GM11168 (cell line): ENCODE data around the gene NEK11.
"Not testable (repeated sequence)": the region's sequence is repeated elsewhere in the genome, so short reads cannot be mapped to it uniquely, and the experiment has no call there.

ENCODE experiments used
- in situ Hi-C: fragments of 300-500 bp; cut with MboI; formaldehyde crosslinking; loops from one replicate; pipeline ENCODE4 v1.12.0; 2022; ENCODE audit warnings: low sequenced_read_pairs; ENCODE audit not compliant: unreplicated experiment

NEK11 gene

DNA sequence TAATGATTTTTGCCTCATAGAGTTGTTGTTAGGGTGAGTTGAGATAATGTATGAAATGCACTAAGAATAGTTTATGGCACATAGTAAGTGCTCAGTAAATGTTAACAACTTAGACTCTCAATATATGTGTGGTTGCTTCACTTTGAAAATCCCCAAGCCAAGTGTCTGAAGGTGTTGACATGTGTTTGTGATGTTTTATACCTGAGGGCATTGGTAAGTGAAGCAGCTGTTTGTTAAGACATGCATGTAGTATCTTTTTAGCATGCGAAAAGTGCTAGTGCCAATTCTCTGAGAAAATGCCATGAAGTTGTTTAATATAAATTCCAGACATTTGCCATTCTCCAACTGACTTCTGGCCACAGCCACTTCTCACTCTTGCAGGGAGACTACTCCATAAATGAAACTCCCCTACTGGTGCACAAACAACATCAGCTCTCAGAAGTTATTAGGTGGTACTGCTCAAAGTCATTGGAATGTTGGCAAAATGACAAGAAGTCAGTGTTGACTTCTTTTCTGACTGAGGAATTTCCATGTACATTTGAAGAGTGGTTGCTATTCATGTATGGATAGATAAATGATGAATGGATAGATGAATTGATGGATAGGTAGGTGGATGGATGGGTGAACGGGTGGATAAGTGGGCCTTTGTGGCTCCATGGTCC is 251.3 kb downstream of the NEK11 start:
- in situ Hi-C loops: no loop called here

DNA sequence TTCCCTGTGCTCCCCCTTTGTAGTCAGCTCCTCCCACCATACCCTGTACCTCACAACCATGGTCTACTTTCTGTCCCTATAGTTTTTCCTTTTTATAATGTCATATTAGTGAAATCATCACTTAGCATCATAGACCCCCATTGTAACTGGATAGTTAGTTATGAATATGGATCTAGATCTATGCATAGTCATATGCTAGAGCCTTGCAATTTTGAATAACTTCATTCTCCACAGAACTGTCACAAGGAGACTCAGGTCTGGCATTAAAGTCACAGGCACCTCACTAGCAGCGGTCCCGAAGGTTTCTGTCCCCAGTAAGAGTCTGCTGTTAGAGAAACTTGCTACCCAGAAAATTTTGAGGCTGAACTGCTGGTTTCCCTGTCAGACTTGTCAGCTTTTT is 252.9 kb downstream of the NEK11 start:
- in situ Hi-C loops: no loop called here

DNA sequence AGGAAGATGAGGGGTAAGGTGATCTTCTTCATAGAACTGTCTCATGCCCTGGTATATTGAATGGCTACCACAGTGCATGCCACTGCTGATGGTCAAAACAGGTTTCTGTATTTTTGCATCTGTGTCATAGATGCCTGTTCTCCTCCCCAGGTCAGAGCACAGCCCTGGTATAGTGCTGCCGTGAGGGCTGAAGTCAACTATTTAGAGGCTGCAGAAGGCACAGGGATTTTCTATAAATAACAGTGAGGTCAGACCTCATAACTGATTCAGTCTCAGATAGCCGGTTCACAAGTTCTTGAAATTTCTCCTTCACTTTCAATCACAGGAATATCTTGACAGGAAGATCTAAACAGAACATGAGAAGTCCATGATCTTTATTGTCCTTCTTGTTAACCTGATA is 255.7 kb downstream of the NEK11 start:
- in situ Hi-C loops: no loop called here

DNA sequence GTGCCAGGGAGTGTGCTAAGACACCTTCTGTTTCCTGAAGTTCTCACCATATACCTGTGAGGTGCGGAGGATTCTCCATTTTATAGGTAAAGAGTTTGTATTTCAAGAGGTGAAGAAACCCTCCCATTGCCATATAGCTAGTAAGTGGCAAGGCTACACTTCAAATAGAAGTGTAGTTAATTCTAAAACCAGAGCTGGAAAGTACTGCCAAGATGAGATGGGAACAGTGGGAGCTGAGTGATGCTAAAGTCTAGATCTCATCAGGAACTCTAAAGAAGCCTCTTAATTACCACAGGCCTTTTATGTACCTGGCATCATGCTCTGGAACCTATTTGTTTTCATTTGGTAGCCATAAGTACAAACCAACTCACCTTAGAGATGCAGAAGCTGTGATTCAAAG is 256.3 kb downstream of the NEK11 start:
- in situ Hi-C loops: no loop called here

DNA sequence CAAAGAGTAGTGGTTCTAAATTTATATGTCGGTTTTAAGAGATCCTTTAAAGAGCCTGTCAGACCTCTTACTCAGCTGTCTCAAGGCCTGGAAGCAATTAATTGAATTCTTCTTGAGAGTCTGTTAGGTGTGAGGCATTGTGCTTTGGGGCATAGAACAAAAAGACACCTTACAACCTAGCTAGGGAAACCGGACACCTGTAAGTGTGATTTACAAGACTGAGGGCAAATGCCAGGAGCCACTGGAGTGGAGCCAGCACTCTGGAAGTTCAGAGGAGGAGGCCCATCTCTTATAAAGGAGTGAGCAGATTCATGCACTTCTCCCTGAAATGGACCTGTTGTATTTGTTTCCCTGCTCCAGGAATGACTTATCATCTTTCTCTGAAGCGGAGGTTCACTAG is 257.2 kb downstream of the NEK11 start:
- in situ Hi-C loops: no loop called here

DNA sequence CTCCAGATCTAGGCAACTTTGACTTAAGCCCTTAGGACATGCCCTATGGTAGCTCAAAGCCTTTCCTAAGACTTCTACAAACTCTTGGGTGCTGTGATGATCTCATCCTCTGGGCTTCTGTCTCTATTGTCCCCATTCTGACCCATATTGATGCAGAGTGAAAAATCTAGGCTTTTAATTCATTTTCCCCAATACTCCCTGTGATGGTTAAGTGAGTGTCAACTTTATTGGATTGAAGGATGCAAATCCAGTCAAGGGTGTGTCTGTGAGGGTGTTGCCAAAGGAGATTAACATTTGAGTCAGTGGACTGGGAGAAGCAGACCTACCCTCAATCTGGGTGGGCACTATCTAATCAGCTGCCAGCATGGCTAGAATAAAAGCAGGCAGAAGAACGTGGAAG is 257.6 kb downstream of the NEK11 start:
- in situ Hi-C loops: no loop called here

DNA sequence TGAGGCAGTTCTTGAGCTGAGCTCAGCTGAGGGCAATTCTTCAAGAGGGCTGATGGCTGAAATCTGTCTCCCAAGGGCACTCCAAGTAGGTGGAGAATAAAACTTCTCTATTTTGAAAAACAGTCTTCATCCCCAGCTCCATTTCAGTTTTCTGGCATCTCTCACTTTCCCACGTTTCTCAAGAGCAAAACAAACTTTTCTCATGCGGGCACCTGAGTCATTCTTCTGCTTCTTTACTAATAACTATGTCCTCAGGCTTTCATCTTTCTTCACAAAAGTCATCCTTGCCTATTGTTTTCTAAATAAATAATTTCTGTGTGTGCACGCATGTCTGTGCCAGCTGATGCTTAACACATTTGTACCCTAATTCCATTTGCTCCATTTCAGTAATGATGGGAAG is 258.8 kb downstream of the NEK11 start:
- in situ Hi-C loops: no loop called here

DNA sequence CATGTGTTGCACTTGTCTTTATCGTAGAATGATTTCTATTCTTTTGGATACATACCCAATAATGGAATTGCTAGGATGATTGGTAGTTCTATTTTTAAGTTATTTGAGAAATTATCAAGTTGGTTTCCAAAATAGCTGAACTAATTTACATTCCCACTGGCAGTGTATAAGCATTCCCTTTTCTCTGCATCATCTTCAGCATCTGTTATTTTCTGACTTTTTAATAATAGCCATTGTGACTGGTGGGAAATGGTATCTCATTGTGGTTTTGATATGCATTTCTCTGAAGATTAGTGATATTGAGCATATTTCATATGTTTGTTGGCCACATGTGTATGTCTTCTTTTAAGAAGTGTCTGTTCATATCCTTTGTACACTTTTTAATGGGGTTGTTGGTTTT is 273.2 kb downstream of the NEK11 start:
- in situ Hi-C loops: no loop called here

DNA sequence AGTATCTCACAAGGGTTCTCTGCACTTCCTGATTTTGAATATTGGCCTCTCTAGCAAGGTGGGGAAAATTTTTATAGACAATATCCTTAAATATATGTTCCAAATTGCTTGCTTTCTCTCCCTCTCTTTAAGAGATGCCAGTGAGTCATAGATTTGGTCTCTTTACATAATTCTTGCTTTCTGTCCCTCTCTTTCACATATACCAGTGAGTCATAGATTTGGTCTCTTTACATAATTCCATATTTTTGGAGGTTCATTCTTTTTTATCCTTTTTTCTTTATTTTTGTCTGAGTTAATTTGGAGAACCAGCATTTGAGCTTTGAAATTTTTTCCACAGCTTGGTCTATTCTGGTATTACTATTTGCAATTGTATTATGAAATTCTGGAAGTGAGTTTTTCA is 277.2 kb downstream of the NEK11 start:
- in situ Hi-C loops: no loop called here

DNA sequence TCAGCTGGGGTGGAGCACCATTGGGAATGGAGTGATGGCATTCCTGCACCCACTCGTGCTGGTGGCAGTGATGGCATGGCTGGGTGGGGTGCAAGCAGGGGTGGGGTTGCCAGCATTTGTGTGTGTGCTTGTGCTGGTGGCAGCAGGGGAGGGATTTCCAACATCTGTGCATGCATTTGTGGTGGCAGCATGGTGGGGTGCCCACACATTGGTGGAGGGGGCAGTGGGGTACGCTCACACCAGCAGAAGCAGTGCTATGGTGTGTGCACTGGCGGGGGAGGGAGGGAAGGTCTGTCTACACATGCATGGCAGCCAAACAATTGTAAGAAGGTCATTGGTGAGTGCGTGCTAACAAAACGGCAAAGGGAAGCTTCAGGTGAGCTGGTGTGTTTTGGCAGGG is 278.2 kb downstream of the NEK11 start:
- in situ Hi-C loops: no loop called here

DNA sequence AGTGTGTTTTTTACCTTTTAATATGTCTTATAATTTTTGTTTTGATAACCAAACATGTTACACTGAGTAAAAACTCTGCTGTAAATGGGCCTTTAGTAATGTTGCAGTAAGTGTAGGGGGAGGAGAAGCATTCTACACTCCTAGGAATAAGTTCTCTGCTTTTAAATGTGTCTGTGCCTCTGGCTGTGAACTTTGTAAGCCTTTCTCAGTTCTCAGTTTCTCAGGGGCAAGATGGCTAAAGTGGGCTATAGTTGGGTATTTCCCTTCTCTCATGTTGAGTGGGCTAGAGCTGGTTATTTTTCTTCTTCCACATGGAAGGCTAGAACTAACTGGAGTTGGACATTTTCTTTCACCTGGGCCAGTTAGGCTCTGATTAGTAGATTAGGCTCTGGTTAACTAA is 279.6 kb downstream of the NEK11 start:
- in situ Hi-C loops: no loop called here

DNA sequence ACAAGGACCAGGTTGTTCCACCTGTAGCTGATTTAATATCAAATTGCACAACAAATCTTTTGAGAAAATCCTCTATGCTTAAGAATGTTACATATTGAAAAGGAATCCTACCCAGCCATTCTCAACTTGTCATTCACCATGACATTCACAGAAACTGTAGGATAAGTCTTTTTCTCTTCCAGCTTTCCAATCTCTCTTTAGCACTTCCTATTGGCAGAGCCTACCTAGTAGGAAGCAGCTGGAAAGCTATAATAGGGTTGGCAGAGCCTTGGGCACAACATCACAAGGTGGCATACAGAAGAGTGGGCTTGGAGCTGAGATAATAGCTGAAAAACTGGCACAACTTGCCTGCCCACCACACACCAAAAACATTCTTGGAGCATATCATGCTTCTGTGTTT is 287.6 kb downstream of the NEK11 start:
- in situ Hi-C loops: no loop called here

DNA sequence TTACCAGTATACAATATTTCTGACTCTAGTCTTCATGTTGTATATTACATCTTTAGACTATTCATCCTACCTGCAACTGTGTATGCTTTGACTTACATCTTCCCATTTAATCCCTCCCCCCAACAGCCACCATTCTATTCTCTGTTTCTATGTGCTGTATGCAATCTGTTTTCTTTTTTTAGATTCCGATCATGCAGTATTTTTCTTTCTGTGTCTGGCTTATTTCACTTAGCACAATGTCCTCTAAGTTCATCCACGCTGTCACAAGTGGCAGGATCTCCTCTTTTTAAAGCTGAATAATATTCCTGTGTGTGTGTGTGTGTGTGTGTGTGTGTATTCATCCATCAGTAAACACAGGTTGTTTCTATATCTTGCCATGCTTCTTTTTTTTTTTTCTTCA is 288.5 kb downstream of the NEK11 start:
- in situ Hi-C loops: no loop called here

DNA sequence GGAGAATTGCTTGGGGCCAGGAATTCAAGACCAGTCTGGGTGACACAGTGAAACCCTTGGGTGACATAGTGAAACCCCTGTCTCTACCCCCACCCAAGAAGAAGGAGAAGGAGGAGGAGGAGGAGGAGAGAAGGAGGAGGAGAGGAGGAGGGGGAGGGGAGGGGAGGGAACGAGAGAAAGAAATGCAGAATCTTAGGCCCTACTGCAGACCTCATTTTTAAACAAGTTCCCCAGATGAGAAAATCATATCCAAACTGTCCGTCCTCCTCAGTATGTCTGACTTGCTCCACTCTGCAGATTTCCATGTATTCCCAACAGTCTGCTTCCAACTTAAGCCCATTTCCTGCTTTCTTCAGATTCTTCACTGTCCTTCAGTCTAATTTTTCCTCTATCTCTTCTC is 291.0 kb downstream of the NEK11 start:
- in situ Hi-C loops: no loop called here

DNA sequence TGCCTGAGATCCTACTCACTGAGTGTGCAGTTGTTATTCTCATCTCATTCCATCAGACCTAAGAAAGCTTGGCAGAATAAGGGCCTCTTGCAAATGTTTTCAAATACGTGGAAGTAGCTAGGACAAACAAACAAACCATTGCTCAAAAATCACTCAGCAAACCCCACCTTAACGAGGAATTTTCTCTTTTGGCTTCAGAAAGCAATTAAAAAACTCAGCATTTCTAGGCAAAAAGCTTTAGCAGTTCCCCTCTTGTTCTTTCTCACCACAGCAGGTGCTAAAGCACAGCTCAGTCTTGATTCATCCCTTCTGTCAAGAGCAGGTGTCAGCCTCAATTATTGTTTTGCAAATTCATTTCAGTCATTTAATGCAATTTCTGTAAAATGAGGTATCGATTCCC is 296.3 kb downstream of the NEK11 start:
- in situ Hi-C loops: no loop called here

DNA sequence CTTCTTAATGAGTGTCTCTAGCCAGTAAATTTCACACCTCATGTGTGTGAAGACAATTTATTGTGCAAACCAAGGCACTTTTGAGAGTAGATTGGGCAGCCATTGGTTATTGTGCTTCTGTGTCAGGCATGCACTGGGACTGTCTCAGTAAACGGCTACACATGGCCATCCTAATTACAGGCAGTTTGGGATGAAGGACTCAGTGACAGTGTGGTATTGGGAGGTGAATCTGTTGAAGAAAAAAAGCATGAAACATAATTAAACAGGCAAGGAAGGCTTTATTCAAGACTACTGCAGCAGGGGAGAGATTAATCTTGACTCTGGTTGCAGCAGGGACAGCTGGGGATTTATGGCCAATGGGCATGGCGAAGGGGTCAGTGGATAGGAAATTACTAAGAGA is 297.1 kb downstream of the NEK11 start:
- in situ Hi-C loops: no loop called here

DNA sequence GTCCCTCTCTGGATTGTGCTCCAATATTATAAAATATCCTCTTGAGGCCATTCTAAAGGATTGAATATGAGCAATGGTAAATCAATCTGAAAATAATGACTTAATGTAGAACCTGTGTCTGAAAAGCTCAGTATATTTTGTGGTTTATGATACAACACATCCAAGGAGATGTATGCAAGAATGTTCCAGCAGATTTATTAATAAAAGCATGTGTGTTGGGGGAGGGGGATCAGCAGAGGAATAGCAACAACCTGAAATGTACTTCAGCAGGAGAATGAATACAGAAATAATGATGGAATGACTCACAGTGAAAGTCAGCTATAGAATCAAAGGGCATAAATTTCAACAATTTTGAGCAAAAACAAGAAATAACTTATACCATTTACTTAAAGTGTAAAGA is 298.2 kb downstream of the NEK11 start:
- in situ Hi-C loops: no loop called here

DNA sequence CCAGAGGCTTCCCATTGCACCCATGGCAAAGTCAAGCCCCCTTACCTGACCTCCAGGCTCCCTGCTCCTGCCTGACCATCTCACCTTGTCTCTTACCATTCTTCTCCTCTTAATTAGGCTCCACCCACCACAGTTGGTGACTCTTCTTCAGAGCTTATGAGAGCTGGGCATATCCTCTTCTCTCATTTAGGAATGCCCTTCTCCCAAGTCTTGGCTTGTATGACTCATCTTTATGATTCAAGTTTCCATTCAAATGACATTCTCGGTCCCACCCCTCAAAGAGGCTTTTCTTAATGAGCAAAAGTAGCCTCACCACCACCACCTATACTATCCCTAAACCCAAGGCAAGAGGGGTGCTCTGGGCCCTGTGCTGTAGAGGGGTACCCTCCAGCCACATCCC is 299.6 kb downstream of the NEK11 start:
- in situ Hi-C loops: no loop called here

DNA sequence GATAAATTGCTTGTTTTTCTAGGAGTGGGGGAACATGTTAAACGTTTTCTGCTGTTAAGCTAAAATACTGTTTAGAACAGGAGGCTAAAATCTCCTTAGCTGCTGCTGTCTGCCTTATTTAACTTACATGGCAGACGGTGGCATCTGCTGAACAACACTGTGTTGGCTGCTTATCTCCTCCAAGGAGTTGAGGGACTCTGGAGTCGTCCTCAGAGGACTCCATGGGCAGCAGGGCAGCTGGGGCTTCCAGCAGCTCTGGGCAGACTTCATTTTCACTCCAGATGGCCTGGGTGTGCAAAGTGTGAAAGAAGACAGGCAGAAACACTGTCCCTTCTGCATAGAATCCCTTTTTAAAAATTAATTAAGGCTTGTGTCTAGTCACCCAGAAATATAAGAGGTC is 302.0 kb downstream of the NEK11 start:
- in situ Hi-C loops: no loop called here

DNA sequence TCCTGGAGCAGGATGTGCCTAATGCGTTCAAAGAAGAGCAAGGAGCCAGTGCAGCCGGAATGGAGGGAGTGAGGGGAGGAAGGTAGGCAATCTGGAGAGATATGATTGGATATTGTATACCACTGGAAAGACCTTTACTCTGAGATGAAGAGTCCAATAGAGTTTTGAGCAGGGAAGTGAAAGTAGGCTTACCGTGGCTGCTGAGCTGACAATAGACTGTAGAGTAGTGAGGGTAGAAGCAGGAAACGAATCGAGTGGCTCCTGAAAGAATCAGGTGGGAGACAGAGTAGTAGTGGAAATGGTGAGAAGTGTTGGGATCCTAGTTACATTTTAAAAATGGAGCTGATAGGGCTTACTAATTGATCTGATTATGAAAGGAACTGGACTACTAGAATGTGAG is 303.1 kb downstream of the NEK11 start:
- in situ Hi-C loops: no loop called here

DNA sequence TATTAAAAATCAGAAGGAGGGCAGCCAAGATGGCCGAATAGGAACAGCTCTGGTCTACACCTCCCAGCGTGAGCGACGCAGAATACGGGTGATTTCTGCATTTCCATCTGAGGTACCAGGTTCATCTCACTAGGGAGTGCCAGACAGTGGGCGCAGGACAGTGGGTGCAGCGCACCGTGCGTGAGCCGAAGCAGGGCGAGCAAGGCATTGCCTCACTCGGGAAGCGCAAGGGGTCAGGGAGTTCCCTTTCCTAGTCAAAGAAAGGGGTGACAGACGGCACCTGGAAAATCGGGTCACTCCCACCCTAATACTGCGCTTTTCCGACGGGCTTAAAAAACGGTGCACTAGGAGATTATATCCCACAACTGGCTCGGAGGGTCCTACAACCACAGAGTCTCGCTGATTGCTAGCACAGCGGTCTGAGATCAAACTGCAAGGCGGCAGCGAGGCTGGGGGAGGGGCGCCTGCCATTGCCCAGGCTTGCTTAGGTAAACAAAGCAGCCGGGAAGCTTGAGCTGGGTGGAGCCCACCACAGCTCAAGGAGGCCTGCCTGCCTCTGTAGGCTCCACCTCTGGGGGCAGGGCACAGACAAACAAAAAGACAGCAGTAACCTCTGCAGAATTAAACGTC is 304.9 kb downstream of the NEK11 start:
- in situ Hi-C loops: not testable (repeated sequence)

DNA sequence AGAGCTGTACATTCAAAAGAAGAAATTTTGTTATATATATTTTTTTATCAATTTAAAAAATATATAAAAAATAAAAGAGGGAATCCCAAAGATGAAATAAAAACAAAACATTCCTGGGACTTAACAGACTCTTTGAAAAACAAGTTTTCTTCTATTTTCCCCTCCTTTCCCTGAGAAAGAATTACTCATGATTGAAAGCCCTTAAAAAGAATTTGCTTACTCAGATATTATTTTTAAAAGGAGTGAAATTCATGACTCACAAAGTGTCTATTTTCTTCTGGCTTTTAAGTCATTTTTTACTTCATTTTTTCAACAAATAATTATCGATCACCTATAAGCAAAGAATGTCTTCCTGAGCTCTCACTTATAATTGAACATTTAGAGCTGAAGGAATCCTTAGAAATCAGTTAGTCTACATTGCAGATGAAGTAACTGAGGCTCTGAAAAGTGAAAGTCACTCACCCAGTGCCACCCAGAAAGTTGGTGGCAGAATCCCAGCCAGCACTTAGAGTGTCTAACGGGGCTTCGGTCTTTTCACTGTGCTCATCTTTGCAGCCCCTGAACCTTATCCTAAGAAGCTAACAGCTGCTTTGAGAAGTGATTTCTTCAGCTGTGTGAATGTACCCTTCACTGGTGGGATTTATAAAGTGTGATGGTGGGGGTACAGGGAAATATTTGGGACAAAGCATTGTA is 312.4 kb downstream of the NEK11 start:
- in situ Hi-C loops: no loop called here
